Stimulated activated CD4-positive, alpha-beta T cell treated with anti-CD3 and anti-CD28 coated beads, Interleukin-4, amount 100 ng/mL, for 48 hours (primary cell): ENCODE data around the gene CSF1R.

ENCODE experiments used
- DNase-seq, 2 donors: peaks; one replicate each; pipeline ENCODE4 v3.0.0-alpha.2; 2020; ENCODE audit warnings: low read depth in 2 of 2

Gene CSF1R

DNA sequence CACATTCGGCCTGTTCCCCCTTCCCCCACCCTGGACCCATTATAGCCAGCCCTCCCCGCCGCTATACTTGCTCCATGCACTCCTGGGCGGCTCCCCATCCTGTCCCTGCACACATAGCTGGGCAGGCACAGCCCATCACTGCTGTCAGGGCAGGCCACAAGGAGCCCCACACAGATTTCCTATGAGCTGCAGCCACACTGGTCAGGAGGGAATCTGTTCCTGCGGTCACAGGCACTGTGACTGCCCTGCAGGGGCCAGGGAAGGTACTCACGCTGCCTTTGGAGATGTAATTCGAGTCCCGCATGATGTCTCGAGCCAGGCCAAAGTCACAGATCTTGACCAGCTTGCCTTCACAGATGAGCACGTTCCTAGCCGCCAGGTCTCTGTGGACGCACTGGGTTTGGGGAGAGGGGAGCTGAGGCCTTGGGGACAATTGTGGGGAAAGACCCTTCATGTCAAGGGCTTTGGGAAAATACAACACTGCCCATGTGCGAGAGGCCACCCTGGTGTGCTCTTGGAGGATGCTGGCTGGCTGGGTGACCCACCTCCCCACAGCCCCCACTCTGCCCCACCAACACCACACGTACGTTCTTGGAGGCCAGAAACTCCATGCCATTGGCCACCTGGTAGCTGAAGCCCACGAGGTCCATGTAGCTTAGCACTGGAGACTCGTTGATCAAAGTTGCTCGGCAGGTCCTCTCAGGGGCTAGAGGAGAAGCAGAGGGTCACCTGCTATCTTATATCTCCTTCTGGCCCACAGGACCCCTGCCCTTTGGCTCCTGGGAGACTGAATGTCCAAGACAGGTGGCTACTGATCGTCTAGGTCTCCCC, 34.5 kb upstream of the CSF1R start:
- DNase-seq, result no peak

- DNase-seq, result no peak
Observed at GRCh38 chr5:150120062-150120441, 33.7 kb upstream of the CSF1R start.

DNA sequence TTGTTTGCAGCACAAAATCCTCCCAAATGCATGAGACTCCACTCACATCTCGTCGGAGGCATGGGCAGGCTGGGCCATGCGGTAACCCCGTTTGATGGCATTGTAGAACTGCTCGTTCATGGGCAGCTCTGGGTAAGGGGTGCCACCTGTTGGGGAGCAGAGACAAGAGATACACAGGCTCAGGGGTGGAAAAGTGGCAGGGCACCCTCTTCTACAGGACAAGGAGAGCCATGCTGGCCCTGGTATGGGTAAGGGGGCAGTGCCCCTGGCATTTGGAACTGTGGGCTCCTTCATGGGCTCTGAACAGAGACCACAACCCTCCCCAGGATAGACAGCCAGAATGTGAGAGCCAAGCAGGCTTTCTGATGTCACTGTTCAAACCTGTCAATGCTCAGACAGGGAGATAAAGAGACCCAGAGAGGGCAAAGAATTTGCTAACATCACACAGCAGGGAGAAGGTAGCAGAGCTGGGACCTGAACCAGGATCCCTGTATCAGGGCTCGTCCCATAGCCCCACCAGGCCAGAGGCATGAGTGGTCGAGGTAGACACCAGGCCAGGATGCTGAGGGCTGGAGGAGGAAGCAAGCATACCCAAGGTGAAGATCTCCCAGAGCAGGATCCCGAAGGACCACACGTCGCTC, 33.2 kb upstream of the CSF1R start:
- DNase-seq, result no peak

DNA sequence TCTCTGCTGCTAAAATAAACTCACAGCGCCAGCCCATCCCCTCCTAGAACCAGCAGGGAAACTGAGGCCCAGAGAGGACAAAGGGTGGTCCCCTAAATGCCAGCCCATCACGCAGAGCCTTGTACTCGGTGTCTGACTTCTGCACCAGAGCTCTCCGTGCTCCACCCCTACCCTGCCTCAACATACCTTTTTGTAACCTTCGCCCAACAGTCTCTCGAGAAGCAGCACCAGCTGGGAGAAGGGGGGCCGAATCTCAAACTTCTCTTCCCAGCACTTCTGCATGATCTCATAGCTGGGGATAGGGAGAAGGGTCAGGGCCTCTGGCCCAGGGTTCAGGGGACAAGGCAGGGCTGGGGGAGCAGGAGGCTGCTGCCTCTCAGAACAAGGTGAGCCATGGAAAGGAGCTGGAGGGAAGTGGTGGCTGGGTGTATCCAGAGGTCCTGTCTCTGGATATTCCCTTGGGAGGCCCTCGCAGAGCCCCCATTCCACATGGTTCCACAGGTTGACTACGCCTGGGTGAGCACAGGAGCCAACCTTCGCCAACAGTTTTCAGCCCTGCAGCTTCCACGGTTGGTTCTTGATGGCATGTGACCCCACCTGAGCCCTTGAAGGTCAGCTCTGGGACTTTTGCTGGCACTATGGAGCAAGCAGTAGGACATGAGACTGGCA, 32.3 kb upstream of the CSF1R start:
- DNase-seq, result no peak

GRCh38 chr5:150117945-150118560, 31.7 kb upstream of the CSF1R start:
- no peak for DNase-seq

DNA sequence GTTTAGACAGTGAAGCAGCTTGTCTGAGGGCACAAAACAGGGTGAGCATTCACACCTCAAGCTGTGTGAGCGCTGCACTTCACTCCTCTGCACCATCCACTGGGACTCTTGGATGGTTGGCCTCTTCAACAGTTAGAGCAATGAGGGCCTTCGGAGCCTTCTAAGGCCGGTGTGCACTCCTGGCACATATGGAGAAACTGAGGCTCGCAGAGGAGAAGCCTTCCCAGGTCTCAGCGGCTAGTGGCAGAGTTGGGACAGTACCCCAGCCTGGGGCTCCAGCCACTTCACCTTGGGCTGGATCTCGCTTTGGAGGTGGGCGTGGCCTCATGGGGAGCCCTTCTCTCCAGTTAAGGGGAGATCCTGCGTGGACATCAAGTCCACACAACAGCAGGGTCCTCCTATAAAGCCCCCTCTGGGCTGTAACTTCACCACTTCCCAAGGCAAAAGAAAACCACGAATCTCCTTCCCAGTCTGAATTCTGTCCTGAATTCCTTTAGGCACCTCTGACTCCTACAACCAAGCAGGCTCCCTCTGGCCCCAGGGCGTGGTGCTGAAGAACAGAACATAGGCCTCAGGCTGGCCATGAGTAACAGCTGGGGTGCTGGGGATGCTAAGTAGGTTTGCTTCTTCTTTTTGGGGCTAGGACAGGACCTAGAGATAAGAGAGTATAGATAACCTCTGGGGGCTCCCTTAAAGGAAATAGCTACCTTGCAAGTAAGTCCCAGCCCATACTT, 30.5 kb upstream of the CSF1R start:
- no peak for DNase-seq

DNA sequence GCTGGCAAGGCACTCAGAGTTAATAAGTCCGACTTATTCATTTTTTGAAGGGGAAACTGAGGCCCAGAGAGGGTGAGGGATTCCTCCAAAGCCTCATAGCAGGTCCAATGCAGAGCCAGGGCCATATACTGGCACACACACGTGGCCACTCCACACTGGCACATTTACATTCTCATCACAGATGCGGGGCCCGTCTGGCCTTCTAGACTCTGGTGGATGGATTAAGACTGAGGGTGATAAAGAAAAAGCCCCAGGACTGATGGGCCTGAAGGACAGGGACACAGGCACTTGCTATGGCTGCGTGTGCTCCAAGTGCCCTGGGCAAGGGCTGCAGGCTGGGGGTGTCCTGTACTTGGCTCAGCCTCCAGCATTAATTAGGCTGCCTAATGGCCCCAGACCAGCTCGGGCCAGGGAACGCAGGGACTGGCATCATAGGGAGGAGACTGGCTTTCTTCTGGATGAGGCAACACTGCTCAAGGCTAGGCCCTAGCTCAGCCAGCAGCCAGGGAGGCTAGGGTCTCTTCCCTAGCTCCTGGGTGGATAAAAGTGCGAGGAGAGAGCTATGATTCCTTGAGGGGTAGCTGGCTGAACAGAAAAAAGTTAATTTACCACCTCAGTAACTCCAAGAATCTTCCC, 28.5 kb upstream of the CSF1R start:
- no peak for DNase-seq

GRCh38 chr5:150114102-150114641, 27.8 kb upstream of the CSF1R start:
- DNase-seq, result no peak

GRCh38 chr5:150113047-150113744, 26.8 kb upstream of the CSF1R start:
- DNase-seq, result no peak

DNA sequence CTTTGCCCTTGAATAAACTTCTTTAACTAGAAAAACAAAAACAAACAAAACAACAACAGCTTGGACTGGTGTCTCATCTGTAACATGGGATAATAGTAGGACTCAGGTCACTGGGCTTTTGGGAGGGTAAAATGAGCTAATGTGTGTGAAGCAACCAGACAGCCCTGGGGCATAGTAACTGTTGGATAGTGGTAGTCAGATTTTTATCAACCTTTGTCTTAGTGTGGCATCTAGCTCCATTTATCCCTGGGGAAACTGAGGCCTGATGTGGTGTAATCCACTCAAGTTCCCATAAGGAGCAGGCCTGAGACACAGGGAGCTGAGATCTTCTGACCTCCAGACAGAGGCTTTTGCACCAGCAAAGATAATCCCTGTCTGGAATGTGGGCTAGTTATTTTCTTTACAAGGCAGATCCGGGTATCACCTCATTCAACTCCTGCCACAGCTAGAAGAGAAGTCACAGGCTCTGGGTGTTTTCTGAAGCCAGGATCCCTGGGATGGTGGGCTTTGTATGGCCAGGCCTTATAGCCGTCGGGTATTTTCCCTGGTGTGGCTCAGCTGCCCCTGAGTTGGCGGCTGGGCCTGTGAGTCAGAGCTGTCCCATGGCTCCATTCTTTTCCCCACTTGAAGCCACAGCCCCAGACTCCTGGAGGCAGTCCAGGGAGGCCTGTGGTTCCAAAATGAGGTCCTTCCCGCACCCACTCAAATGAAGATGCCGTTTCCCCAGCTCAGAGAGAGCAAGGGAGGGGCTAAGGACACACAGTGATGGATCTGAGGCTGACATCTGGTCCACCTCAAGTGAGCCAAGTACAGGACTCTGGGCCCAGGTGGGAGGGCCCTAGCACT, 26.1 kb upstream of the CSF1R start:
- no peak for DNase-seq

DNA sequence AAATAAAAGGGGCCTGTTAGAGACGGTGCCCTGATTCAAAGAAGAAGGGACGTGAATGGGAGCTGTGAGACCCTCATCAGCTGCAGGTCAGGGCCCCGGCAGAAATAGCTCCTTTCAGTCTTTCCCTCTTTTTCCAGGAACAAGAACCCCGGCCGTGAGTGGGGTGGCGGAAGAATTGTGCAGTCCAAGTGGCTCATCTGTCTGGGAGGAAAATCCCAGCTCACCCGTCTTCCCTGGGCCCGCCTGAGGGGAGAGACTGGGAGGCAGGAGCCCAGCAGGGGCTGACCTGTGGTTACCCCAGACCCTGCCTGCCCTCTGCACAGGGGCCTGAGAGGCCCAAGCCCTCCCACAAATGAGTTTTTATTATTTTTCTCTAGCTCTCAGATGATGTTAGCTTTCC, 24.8 kb upstream of the CSF1R start:
- no peak for DNase-seq

DNA sequence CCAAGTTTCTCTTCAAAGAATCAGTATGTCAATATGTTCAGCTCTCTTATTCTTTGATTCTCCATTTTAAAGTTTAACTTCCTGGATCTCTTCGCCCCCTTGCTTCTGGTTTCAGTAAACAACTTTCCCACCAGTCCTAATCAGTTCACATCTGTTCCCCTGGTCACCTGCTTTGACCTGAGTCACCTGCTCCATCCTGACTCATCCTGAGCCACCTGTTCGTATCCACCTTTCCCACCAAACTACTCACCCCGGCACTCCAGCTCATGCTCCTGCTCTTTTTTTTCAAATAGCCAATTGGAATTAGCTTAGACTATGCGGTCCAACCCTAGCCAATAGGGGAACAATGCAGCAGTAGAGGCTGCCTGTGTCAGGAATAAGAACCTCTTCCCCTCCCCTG, 23.6 kb upstream of the CSF1R start:
- DNase-seq, result no peak

DNA sequence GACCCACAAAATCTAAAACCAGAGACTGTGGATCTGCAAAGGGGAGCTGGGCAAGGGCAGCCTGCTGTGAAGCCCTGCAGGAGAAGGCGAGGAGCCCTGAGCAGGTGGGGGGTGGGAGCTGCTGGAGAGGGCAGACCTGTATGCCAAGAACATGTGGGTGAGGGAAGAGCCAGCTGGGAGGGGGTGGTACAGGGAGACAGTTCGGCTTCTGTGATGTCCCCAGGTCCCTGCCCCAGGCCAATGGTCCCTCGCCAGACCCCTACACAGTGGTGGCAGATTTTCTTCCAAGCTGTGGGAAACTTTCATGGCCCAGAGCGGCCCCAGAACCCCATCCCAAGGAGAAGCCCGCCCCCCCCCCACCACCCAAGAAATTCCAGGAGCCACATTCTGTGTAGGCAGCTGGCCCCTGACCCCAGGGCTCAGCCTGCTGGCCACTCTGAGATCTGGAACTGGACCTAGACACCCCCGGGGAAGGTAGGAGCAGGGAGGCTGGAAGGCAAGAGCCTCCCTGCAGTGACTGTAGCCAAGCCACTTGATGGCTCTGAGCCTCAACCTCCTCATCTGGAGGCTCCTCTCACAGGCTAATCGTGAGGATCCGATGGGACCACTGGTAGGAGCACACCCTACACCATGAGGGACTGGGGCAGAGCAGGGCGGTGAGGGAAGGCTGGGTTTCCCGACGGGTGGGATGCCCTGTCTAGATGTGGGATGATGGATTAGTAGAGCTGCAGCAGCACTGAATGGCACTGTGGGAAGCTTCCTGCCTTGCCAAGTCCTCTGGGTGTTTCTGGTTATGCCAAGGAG, 22.6 kb upstream of the CSF1R start:
- no peak for DNase-seq

DNA sequence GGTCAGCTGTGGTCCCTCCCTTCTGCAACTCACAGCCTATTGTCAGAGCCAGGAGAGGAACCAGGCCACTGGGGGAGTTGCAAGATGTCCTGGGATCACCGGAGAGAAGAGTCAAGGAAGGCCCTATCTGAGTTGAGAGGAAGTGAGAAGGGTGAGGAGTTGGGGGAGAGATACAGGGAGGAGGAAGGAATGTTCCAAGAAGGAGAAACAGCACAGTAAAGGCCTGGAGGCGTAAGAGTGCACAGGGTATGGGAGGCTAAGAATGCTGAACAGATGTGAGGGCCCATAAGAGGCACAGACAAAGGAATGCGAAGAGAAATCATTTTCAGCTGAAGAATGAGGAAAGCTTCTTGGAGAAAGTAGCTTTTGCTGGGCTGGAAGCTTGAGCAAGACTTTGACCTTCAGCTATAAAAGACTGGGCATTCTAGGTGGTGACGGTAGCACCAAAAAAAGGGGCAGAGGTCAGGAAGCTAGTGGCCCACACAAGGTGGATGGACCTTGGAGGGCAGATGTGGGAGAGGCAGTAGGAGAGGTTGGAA, 21.6 kb upstream of the CSF1R start:
- no peak for DNase-seq

DNA sequence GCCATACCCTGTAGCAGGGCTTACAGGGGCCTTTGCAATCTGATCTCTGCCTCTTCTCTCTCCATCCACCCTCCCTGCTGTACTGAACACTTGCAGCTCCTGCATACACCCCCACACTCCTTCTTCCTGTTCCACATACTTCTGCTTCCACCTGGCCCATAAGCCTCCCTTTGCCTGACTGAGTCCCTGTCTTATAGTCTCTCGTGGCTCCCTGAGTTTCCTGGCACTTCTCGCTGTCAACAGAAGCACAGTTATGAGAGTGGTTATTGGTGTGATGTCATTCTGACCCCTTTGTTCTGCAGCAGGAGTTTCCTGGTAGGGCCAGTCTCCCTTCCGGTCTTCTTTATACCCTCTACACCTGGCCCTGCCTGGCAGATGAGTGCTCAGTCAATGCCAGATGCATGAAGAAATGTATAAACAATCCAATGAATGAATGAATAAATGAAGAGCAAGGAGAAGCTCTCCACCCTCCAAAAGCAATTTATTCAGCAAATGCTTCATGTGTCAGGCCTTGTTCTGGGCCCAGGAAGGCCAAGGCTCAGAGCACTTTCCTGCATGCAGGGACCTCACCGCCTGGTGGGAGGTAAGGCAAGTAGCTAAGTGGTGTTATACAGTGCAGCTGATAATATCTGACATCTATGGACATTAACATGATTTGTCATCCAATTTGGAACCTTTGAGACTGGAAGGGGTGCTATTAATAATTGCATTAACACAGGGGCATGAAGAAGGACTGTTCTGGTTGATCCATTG, 20.5 kb upstream of the CSF1R start:
- DNase-seq, result no peak

DNA sequence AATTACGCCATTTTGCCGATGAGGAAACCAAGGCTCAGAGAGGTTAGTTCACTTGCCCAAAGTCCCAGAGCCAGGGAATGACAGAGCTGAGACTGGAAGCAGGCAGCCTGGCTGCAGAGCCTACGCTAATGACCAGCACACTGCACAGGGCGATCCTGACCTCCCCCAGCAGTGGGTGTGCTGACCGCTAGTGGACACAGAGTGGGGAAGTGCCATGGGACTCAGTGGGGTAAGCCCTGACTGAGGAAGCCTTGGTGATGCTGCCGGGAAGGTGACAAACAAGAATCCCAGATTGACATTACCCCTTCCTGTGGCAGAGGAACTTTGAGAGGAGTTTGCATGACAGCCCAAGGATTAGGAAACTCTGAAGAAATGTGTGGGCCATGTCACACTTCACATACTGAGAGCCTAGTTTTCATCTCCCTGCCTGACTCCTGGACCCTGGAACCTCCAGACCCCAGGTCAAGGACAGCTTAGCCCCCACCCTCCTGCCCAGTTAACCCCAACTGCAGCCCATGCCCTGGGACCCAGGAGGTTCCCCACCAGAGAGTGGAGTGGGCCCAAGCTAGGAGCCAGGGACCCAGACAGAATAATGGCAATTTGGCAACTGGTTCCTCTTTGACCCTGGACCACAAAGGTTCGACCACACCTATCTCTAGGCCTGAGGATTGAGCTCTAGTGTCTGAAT, 19.7 kb upstream of the CSF1R start:
- no peak for DNase-seq

DNA sequence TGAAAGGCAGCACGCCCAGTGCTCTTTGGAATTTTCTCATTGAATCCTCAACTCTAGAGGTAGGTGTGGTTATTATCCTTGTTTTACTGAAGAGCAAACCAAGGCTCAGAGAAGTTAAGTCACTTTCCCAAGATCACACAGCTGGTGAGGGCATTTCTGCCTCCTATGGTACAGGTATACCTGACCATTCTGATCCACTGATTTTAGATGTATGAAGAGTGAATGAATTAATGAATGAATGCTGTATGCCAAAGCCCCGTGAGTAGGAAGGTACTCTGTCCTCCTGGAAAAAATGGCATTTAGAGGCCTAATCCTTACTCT, 18.2 kb upstream of the CSF1R start:
- no peak for DNase-seq
